Cortex of kidney (tissue), 1 donor: Measurements from ENCODE around the gene HOXA4.

Experiments used
- DNase-seq: peaks from one replicate; lab custom pipeline; 2025; lab: John Stamatoyannopoulos, UW

Gene HOXA4

GRCh38 chr7:27133409-27134231 lies 3.1 kb upstream of the HOXA4 start:
- no peak for DNase-seq

- DNase-seq: no peak
Measured at GRCh38 chr7:27132978-27133377, 2.4 kb upstream of the HOXA4 start.

- DNase-seq: no peak
Measured at GRCh38 chr7:27132214-27132613, 1.7 kb upstream of the HOXA4 start.

GRCh38 chr7:27131390-27131819 lies 848 bp upstream of the HOXA4 start:
- no peak for DNase-seq

- no peak for DNase-seq
Measured at GRCh38 chr7:27129729-27130539, 623 bp downstream of the HOXA4 start.

GRCh38 chr7:27128776-27129728 lies 1.5 kb downstream of the HOXA4 start:
- DNase-seq: no peak

- DNase-seq: no peak
Measured at GRCh38 chr7:27128034-27128433, 2.5 kb downstream of the HOXA4 start.

GRCh38 chr7:27126596-27127327 lies 3.8 kb downstream of the HOXA4 start:
- DNase-seq: no peak

- DNase-seq: no peak
Measured at GRCh38 chr7:27125986-27126394, 4.6 kb downstream of the HOXA4 start.

GRCh38 chr7:27124902-27125689 lies 5.5 kb downstream of the HOXA4 start:
- no peak for DNase-seq

- DNase-seq: no peak
Measured at GRCh38 chr7:27124096-27124901, 6.3 kb downstream of the HOXA4 start.

GRCh38 chr7:27123477-27124053 lies 7.0 kb downstream of the HOXA4 start:
- no peak for DNase-seq

- no peak for DNase-seq
Measured at GRCh38 chr7:27123007-27123476, 7.5 kb downstream of the HOXA4 start.

GRCh38 chr7:27122077-27122910 lies 8.3 kb downstream of the HOXA4 start:
- DNase-seq: no peak

GRCh38 chr7:27121684-27122076 lies 8.9 kb downstream of the HOXA4 start:
- DNase-seq: no peak

GRCh38 chr7:27119412-27119911 lies 11.1 kb downstream of the HOXA4 start:
- no peak for DNase-seq

GRCh38 chr7:27118580-27118979 lies 12.0 kb downstream of the HOXA4 start:
- no peak for DNase-seq

- no peak for DNase-seq
Measured at GRCh38 chr7:27117887-27118491, 12.6 kb downstream of the HOXA4 start.
